ENCODE measurements around the gene SLCO6A1.

- TF ChIP-seq CTCF (IDR thresholded peaks at IDR 0.05 in 4 of 5, conservative IDR thresholded peaks at IDR 0.05 in 1 of 5) (no peak), POLR2A (IDR thresholded peaks at IDR 0.05) (no peak)
Measured at GRCh38 chr5:102414448-102414847, 84.4 kb downstream of the SLCO6A1 start.

Measured in gastrocnemius medialis (tissue), 4 donors.